GM18507 (cell line): ENCODE measurements around the gene ATP1A4.

Experiments
- DNase-seq: peaks from one replicate; pipeline ENCODE4 v3.0.0; 2011; ENCODE audit warnings: low read depth; ENCODE audit not compliant: insufficient read length; ENCODE audit errors: extremely low spot score
- FAIRE-seq: peaks from 2 replicates; lab custom pipeline; 2011; peaks lifted over from hg19 to GRCh38; lab: Jason Lieb, UNC

Gene ATP1A4

GRCh38 chr1:160167580-160167979, 16.2 kb downstream of the ATP1A4 start:
- DNase-seq (no peak), FAIRE-seq (no peak)

GRCh38 chr1:160168016-160168415, 16.6 kb downstream of the ATP1A4 start:
- FAIRE-seq = no peak
- no peak for DNase-seq

GRCh38 chr1:160168609-160169369, 17.4 kb downstream of the ATP1A4 start:
- FAIRE-seq (no peak), DNase-seq (no peak)

GRCh38 chr1:160169553-160170399, 18.4 kb downstream of the ATP1A4 start:
- DNase-seq (peak; percentile 29), FAIRE-seq (peak; percentile 87)

- no peak for DNase-seq
- FAIRE-seq = no peak
Measured at GRCh38 chr1:160171354-160171753, 20.0 kb downstream of the ATP1A4 start.

- DNase-seq (no peak), FAIRE-seq (no peak)
Measured at GRCh38 chr1:160171980-160172379, 20.6 kb downstream of the ATP1A4 start.

GRCh38 chr1:160177231-160177630, 25.8 kb downstream of the ATP1A4 start:
- FAIRE-seq = no peak
- DNase-seq = no peak

GRCh38 chr1:160177667-160178066, 26.3 kb downstream of the ATP1A4 start:
- FAIRE-seq (no peak), DNase-seq (no peak)

GRCh38 chr1:160178731-160179130, 27.3 kb downstream of the ATP1A4 start:
- FAIRE-seq (no peak), DNase-seq (no peak)

GRCh38 chr1:160179336-160179735, 27.9 kb downstream of the ATP1A4 start:
- no peak for DNase-seq
- no peak for FAIRE-seq

- no peak for FAIRE-seq
- no peak for DNase-seq
Measured at GRCh38 chr1:160186246-160186645, 34.8 kb downstream of the ATP1A4 start.

- FAIRE-seq (no peak), DNase-seq (no peak)
Measured at GRCh38 chr1:160186729-160187128, 35.3 kb downstream of the ATP1A4 start.

- FAIRE-seq (no peak), DNase-seq (no peak)
Measured at GRCh38 chr1:160187407-160187806, 36.0 kb downstream of the ATP1A4 start.

GRCh38 chr1:160188341-160188740, 36.9 kb downstream of the ATP1A4 start:
- no peak for DNase-seq
- no peak for FAIRE-seq

GRCh38 chr1:160189649-160190625, 38.5 kb downstream of the ATP1A4 start, which contains the start of gene CASQ1:
CASQ1 (plus strand) TSS chr1:160190575; CDS start chr1:160190752, 177 bp downstream.
- no peak for DNase-seq
- FAIRE-seq = no peak

GRCh38 chr1:160191756-160192155, 40.4 kb downstream of the ATP1A4 start:
- FAIRE-seq (no peak), DNase-seq (no peak)

- FAIRE-seq = no peak
Measured at GRCh38 chr1:160192234-160192633, 40.8 kb downstream of the ATP1A4 start.

GRCh38 chr1:160193091-160193819, 41.9 kb downstream of the ATP1A4 start:
- peak; percentile 56 for DNase-seq
- FAIRE-seq = peak; percentile 93

More at GRCh38 chr1:160192234-160192633, 40.8 kb downstream of the ATP1A4 start:
- no peak for DNase-seq
